ENCODE data around the gene VPS4A. TPM values are rescaled to one million over a fixed set of nuclear protein-coding genes. Genes with fewer than 3 reads are reported as not detected.

VPS4A gene
- polyA plus RNA-seq, 1 experiment: 12.8 TPM

DNA sequence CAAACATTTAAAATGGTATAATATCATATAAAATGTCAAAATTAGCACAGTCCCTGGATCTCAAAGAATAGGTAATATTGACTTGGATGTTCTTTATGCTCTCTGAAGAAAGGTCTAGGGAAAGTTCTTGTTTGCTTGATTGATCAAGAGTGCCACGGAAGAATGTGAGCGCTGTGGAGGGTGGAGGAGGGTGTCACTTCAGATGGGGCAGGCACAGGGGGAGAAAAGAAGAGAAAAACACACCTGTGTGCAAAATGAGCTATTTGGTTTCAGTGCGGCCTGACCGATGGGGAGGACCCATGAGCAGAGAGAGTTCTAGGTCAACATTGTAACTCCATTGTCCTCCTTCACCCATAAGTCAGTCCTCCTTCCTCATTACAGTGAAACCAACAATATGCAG lies 8.8 kb upstream of the VPS4A start:
- H3K4me3 ChIP-seq (ENCODE audit: low read depth, low read length): no peak overlapping the region
- H3K9me3 ChIP-seq (ENCODE audit: control insufficient read depth, insufficient read depth, low read length): no peaks in the 10 kb centered on the region
- H3K27ac ChIP-seq (ENCODE audit: low read depth, low read length): no peak overlapping the region
- H3K27me3 ChIP-seq (ENCODE audit: control insufficient read depth, insufficient read depth, low read length): no peaks in the 10 kb centered on the region
- TF ChIP-seq, protein P1, sequence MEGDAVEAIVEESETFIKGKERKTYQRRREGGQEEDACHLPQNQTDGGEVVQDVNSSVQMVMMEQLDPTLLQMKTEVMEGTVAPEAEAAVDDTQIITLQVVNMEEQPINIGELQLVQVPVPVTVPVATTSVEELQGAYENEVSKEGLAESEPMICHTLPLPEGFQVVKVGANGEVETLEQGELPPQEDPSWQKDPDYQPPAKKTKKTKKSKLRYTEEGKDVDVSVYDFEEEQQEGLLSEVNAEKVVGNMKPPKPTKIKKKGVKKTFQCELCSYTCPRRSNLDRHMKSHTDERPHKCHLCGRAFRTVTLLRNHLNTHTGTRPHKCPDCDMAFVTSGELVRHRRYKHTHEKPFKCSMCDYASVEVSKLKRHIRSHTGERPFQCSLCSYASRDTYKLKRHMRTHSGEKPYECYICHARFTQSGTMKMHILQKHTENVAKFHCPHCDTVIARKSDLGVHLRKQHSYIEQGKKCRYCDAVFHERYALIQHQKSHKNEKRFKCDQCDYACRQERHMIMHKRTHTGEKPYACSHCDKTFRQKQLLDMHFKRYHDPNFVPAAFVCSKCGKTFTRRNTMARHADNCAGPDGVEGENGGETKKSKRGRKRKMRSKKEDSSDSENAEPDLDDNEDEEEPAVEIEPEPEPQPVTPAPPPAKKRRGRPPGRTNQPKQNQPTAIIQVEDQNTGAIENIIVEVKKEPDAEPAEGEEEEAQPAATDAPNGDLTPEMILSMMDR (IDR thresholded peaks at IDR 0.05; ENCODE audit: low read depth, low read length): no peak
- no peak for DNase-seq (ENCODE audit: low read depth, low spot score)
- POLR2A ChIA-PET: interaction anchor here (0.6 kb wide), 1 partner anchor 10 kb away, joined by 3 read pairs; no protein-coding TSS in a partner anchor
- CTCF ChIA-PET: interaction anchor here (0.5 to 1.6 kb wide), 3 partner anchors 8 to 31 kb away, joined by 3 to 6 read pairs (median 6); no protein-coding TSS in a partner anchor

DNA sequence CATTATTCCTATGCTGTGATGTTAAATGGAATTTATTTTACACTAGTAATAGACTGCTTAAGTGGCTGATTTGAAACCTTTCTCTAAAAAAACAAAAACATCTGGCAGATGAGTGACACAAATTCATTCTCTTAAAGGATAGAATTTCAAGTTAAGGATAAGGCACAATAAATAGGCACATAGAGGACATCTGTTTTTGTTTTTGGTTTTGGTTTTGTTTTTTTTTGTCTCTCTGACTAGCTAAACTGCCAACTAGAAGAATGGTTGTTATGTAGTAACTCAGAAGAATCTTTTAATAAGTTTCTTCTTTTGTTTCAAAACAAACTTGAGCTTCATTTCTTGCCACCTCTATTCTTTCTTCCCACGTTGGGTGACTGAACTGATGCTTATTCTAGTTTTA lies 5.1 kb upstream of the VPS4A start:
- TF ChIP-seq, protein P1 (IDR thresholded peaks at IDR 0.05; ENCODE audit: low read depth, low read length): no peak
- no peak for DNase-seq (ENCODE audit: low read depth, low spot score)
- ChIA-PET CTCF (no interaction called here), POLR2A (interaction anchor here (0.5 kb wide), 1 partner anchor 288 kb away, joined by 3 read pairs; no protein-coding TSS in a partner anchor)
- Histone ChIP-seq H3K27ac (ENCODE audit: low read depth, low read length) (no peak overlapping the region), H3K4me3 (ENCODE audit: low read depth, low read length) (no peak overlapping the region), H3K9me3 (ENCODE audit: control insufficient read depth, insufficient read depth, low read length) (no peaks in the 10 kb centered on the region; the same call in 1 of the 2 replicates), H3K27me3 (ENCODE audit: control insufficient read depth, insufficient read depth, low read length) (no peaks in the 10 kb centered on the region)

DNA sequence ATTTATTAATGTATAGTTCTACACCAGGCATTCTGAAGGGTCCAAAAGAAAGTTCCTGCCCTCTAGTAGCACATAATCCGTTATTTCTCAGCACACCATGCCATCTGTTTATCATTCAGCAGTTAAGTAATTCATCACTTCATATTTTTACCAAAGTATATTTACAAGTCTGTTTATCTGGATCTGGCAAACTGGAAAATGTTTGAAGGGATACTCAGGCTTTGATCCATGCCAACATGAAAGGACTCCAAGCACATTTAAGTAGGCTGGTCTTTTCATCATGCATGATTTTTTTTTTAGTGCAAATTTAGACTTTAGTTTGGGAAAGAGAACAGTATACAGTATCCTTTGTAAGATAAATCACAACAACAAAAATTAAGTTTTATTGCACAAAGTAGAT lies 4.1 kb upstream of the VPS4A start:
- DNase-seq (ENCODE audit: low read depth, low spot score): no peak
- Histone ChIP-seq H3K27me3 (ENCODE audit: control insufficient read depth, insufficient read depth, low read length) (no peaks in the 10 kb centered on the region), H3K9me3 (ENCODE audit: control insufficient read depth, insufficient read depth, low read length) (no peaks in the 10 kb centered on the region; the same call in 1 of the 2 replicates), H3K4me3 (ENCODE audit: low read depth, low read length) (no peak overlapping the region), H3K27ac (ENCODE audit: low read depth, low read length) (no peak overlapping the region)
- TF ChIP-seq, protein P1 (IDR thresholded peaks at IDR 0.05; ENCODE audit: low read depth, low read length): no peak
- CTCF ChIA-PET: no interaction called here
- POLR2A ChIA-PET: no interaction called here

DNA sequence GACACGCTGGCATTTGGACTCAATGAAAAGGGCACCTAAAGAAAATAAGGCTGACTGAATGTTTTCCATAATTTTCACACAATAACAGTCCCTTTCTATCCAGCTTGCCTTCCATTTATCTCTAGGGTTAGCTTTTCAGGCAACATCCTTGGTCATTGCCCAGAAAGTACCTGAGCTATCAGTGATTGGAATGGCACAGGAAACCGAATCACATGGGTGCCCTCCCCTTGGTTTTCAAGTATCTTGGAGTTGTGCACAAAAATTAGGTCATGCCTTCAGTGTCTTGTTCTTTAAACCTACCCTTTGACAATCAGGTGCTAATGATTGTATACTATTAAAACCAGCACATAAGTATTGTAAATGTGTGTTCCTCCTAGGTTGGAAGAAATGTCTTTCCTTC lies 3.3 kb upstream of the VPS4A start:
- TF ChIP-seq, protein P1 (IDR thresholded peaks at IDR 0.05; ENCODE audit: low read depth, low read length): no peak
- POLR2A ChIA-PET: no interaction called here
- H3K27me3 ChIP-seq (ENCODE audit: control insufficient read depth, insufficient read depth, low read length): no peaks in the 10 kb centered on the region
- DNase-seq (ENCODE audit: low read depth, low spot score): no peak
- no peak overlapping the region for H3K4me3 ChIP-seq (ENCODE audit: low read depth, low read length)
- CTCF ChIA-PET: interaction anchor here (0.7 kb wide), 1 partner anchor 155 kb away, joined by 3 read pairs; no protein-coding TSS in a partner anchor
- no peak overlapping the region for H3K27ac ChIP-seq (ENCODE audit: low read depth, low read length)
- no peaks in the 10 kb centered on the region; the same call in 1 of the 2 replicates for H3K9me3 ChIP-seq (ENCODE audit: control insufficient read depth, insufficient read depth, low read length)

DNA sequence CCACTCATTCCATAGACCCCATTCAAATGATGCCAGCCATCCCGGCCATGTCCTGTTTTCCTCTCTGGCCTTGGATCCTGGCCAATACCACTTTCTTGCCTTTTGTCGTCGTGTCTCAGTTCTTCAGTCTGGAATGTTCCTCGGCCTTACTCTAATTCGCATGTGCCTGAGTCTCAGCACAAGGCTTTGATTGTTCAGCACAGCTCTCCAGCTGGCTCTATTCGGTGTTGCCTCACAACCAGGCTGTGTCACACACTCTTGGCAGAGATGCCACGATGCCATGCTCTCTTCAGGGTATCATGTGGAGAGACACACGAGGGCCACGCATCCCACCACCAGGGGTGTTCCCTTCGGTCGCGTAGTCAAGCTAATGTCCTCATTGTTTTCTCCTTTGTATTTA lies 1.8 kb upstream of the VPS4A start:
- TF ChIP-seq, protein P1 (IDR thresholded peaks at IDR 0.05; ENCODE audit: low read depth, low read length): no peak
- H3K4me3 ChIP-seq (ENCODE audit: low read depth, low read length): no peak overlapping the region
- no peaks in the 10 kb centered on the region; the same call in 1 of the 2 replicates for H3K9me3 ChIP-seq (ENCODE audit: control insufficient read depth, insufficient read depth, low read length)
- ChIA-PET POLR2A (no interaction called here), CTCF (interaction anchor here (1.5 kb wide), 1 partner anchor 159 kb away, joined by 7 read pairs; no protein-coding TSS in a partner anchor)
- H3K27ac ChIP-seq (ENCODE audit: low read depth, low read length): no peak overlapping the region
- no peaks in the 10 kb centered on the region for H3K27me3 ChIP-seq (ENCODE audit: control insufficient read depth, insufficient read depth, low read length)
- DNase-seq (ENCODE audit: low read depth, low spot score): no peak

All from AG04450 (cell line).